H54 (cell line): ENCODE measurements around the gene DOCK10.

Source experiments
- DNase-seq: peaks from one replicate; pipeline ENCODE4 v3.0.0; 2011; ENCODE audit warnings: low spot score, mixed read lengths; ENCODE audit not compliant: insufficient read length
- FAIRE-seq: peaks from 3 replicates; lab custom pipeline; 2011; peaks lifted over from hg19 to GRCh38; lab: Jason Lieb, UNC
- POLR2A ChIP-seq: IDR thresholded peaks from 2 replicates; pipeline ENCODE4 v1.6.1; 2011; ENCODE audit warnings: low read depth, mild to moderate bottlenecking, low read length

The DOCK10 gene

DNA sequence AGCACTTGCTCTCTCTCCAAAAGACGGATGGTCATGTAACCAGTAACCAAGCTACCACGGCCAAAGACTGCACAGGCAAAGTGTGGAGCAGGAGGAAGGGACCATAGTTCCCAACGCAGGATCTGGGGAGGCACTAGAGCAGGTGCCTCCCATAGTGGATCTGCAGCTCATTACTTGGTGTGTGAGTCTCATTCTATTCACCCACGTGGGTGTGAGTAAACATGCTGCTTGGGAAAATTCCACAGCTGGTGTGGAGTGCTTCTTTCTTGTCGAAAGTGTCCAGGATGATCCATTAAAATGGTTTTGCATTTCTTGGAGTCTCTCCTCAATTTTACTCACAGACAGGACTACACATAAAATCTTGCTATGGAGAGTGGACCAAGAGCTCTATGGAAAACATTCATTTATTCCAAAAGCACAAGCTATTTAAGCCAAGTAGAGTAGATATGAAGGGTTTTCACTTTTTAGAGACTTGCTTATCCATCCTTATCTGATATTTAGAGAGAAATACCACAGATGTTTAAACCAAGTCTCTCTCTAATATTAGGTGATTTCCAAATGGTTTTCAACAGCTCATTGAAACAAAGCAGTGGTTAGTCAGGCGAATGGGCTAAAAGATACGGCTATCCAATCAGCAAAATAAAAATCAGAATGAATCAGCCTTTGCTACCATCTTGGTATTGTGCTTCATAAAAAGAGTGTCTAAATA, 221.8 kb downstream of the DOCK10 start:
- TF ChIP-seq POLR2A: no peak
- FAIRE-seq (no peak), DNase-seq (no peak)

DNA sequence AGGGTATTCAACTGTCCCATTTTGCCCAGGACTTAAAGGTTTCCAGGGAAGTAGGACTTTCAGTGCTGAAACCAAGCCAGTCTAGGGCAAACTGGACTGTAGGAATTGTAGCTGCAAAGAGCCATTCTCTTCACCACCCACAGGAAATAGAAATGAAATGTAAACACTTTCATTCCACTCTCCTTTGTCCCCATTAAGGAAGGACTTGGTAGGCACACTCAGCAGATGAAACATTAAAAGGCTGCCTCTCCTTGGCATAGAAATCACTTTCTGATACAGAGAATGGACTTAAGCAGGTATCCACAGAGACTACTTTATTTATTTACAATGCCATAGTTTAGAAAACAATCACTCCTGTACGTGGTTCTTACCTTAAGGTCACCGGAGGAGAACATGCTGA, 223.2 kb downstream of the DOCK10 start:
- FAIRE-seq: no peak
- no peak for TF ChIP-seq POLR2A
- DNase-seq: no peak

DNA sequence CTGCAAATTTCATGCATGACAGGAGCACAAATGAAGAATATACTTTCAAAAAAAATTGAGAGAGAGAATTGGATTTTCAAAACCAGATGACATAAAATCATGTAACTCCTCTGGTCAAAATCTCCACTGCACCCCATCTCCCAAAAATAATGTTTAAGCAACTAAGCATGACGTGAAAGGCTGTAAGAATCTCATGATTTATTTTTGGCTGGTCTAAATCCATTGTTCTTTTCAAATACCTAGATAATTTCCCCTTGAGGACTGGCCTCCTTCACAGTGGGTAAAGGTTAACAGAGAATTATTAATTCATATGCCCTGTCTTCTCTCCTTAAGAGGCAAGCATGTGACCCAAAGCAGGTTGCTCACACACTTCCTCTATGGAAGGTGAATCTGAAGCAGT, 224.6 kb downstream of the DOCK10 start:
- no peak for TF ChIP-seq POLR2A
- FAIRE-seq (no peak), DNase-seq (no peak)

DNA sequence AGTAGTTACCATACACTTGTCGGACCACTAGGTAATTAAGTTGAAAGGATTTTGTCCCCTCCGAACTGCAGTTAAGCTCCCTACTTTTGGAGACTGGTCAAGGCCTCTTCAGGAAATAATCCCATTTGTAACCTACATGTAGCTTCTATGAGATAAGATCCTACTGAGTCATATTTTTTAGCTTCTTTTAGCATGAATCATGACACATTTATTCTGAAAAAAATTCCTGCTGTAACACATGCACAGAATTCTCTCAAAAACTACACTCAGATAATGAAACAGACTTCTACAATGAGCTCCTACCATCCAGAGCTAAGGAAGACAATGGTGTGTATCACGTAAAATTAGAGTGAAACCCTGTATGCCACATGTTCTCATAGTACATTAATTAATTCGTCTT, 225.5 kb downstream of the DOCK10 start:
- peak; percentile 87 for FAIRE-seq
- TF ChIP-seq POLR2A: no peak
- peak; percentile 15 for DNase-seq

DNA sequence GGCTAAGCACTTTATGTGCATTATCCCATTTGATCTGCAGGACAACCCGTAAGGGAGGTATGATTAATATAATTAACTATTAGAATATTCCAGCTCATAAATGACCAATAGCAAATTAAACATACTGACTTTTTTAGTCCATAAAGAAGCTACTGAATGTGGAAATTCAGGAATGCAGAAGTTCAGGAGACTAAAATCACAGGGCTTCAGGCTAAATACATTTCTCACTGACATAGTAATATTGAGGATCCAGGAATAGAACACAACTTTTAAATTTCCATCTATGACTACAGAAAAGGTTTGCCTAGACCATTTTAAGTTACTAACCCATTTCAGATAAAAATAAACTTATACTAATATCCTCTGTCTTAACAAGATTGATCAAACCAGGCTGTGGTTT, 228.7 kb downstream of the DOCK10 start:
- TF ChIP-seq POLR2A: no peak
- FAIRE-seq (no peak), DNase-seq (no peak)

DNA sequence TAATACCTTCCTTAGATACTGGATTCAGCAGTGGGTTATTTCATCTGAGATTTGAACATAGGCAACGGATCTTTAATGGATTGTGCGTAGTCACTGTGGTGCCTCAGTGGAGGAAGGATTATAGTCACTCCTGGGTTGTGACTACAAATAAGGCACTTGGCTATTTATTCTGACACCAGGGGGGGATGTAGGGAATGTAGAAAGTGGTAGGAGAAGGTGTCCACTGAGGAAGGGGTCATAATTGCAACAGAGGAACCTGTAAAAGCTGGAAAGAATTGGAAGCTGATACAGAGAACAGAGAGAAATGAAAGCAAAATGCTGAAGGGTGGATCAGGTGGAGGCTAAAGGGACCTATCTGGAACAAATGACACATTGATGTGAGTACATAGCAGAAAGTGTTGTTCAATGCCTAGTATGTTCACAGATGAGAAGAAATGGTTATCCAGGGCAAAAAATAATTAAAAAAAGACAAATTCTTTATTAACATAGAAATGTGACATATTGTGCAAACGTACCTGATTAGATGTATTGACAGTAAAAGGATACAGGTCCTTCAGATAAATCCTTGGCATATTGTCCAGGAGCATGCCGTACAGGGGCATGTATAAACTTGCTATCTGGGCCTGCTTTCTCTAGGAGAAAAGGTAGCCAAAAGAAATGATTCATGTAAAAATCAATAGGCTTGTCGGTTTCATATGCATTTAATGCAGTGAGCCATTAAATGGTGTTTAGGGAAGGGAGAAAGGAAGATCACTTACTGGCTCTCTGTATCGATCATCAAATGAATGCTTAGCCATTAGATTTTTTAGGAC, 234.9 kb downstream of the DOCK10 start:
- DNase-seq (no peak), FAIRE-seq (no peak)
- no peak for TF ChIP-seq POLR2A

DNA sequence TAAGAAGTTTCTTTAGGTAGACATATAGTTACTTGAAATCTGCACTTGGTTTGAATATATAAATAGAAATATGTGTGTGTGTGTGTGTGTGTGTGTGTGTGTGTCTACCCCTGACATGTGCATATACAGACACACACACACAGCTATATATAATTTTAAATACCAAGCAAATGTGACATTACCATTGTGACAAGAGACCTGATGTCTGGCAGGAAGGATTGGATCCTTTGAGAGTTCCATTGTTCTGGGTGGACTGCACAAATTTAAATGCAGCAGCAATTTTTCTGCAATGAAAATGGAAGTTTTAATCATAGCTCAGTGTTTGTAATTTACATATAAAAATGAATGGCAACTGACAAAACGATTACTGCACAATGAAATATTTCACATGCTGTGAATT, 238.3 kb downstream of the DOCK10 start:
- no peak for FAIRE-seq
- no peak for TF ChIP-seq POLR2A

DNA sequence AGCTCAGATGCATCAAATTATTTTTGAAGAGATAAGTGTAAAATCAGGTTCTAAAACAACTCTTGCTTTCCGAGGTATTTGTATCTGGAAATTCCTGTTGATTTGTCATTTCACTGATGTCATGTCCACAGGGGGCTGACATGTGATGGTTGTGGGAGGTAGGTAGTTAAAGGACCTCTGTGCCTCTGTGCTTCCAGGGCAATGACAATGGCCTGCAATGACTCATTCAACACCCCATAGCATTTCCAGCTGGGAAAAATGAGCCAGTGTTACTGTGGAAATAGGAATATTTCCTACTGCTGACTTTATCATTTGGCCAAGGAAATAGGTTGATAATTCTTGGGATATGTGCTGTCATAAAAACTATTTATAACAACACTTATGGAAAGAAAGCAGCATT, 239.9 kb downstream of the DOCK10 start:
- no peak for TF ChIP-seq POLR2A
- FAIRE-seq (peak; percentile 60), DNase-seq (peak; percentile 17)

More for the DNA sequence above, 238.3 kb downstream of the DOCK10 start:
- DNase-seq: no peak

DNA sequence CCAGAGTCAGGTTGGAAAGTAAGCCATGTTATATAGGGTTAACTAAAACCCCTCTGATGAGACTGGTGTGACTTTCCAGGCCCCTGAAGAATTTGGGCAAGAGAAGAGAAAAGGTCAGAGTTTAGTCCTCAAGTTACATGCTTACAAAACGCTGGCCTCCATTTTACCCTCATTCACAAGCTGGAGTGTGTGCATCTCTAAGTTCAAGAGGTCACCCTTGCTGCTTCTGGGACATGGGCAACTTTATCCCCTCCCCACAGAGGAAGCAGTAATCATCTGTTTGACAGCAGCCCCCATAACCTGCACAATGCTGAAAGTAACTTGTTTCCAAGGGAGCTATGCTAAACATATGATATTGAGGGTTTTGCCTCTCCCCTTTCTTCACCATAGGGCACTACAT, 240.9 kb downstream of the DOCK10 start:
- DNase-seq (no peak), FAIRE-seq (no peak)
- TF ChIP-seq POLR2A: no peak

DNA sequence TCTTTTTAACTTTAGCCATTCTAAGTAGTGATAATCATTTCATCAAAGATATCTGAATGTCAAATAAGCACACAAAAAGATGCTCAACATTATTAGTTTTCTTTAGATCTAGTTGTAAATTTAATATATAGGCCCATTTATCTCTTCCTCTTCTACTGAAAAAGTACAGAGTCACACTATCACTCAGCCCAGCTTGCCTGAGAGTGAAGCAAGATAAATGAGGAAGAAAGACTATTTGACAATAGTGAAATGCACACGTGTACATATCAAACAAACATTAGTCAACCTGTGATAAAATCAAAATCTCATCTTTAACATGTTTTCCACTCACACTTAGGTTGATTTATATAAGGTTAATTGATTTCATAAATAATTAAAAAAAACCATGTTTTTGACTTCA, 242.6 kb downstream of the DOCK10 start:
- TF ChIP-seq POLR2A: no peak
- DNase-seq: no peak
- no peak for FAIRE-seq

DNA sequence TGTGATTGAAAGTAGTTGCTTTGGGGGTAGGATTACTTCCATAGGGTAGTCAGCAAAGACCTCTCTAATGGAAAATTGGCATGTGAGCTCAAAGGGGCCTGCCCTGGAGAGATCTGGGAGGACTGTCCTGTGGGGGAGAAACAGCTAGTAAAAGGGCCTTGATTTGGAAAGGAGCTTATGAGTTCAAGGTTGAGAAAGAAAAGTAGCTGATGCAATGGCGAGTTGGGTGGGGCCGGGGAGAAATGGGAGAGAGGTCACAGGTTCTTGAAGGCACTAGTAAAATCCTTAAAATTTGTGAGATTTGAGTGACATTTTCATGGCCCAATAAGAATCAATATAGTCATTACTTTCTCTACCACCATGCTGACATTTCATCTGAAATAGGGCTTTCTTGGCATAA, 244.1 kb downstream of the DOCK10 start:
- no peak for DNase-seq
- no peak for FAIRE-seq
- TF ChIP-seq POLR2A: no peak

DNA sequence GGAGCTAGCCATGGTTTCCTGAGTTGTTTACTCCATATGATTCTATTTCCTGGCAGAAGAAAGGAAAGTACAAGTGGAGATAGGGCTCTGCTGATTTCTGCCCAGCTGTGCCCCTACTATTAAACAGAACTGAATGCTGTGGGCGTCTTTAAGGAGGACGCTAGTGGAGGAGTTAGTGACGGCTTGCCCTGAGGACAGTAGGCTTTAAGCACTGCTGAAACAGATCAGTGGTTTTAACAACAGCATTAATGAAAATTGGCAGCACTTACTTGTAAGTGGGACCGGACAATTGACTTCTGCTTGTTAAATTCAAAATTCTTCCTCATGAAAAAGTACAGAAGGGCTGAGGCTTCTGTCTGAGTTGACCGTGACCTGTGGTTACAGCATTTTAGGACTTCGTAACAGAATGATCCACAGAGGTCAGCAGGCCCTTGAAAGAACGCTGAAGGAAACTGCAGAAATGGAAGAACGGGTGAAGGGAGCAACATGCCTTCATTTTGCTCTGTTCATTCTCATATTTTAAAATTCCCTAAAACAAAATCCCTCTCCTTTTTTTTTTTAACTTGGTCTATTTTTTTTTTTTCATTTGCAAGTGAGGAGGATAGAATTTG, 245.5 kb downstream of the DOCK10 start:
- no peak for TF ChIP-seq POLR2A
- FAIRE-seq: no peak
- no peak for DNase-seq

DNA sequence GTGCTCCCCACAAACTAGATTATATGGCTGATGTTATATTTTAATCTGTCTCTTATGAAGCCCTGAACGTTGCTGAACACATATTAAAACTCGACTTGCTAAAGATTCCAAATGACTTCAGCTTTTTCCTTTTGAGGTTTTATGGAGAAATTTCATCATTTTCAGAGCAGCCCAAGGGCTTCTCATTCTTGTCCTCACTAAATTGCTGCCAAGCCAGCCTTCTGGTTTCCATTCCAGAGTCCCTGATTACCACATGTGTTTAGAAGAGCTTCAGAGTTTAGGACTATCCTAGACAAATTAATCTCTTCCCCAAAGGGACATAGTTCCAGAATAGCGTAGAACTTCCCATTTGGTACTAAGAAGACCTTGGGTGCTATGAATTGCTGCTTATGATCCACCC, 248.3 kb downstream of the DOCK10 start:
- no peak for TF ChIP-seq POLR2A
- no peak for FAIRE-seq
- DNase-seq: no peak

DNA sequence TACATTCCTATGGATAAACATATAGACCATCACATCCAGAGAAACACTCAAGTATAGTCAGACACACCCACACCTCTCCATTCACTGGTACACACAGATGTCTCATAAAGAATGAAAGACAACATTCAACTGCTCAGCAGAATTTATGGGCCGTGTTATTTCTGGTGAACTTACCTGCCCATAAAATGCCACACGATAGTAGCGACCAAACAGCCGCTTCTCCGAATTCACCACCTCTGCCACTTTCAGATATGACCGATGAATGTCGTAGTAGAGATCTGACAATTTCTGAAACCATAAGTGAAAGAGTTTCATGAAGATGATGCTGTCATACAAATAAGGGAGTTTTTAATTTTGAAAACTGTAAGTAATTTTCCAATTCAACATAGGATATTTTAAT, 255.4 kb downstream of the DOCK10 start:
- no peak for TF ChIP-seq POLR2A
- FAIRE-seq (no peak), DNase-seq (no peak)

DNA sequence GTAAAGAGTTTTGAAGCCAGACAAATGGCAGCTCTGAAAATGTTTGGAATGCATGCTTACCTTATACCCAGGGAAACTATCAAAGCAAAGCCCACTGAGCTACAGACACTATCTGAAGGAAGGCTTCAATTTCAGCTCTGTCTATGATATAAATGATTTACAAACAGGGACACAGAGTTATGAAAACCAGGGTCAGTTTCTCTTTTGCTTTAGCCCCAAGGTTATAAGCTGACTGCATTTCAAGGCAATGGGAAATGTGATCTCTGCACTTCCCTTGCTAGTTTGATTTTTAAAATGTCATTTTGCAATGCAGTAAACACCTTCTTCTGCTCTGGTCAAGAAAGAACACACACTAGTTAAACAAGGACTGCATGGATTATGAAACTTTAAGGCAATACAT, 260.9 kb downstream of the DOCK10 start:
- TF ChIP-seq POLR2A: no peak
- no peak for DNase-seq
- no peak for FAIRE-seq
